ENCODE measurements around the gene ADCY10.

DNA sequence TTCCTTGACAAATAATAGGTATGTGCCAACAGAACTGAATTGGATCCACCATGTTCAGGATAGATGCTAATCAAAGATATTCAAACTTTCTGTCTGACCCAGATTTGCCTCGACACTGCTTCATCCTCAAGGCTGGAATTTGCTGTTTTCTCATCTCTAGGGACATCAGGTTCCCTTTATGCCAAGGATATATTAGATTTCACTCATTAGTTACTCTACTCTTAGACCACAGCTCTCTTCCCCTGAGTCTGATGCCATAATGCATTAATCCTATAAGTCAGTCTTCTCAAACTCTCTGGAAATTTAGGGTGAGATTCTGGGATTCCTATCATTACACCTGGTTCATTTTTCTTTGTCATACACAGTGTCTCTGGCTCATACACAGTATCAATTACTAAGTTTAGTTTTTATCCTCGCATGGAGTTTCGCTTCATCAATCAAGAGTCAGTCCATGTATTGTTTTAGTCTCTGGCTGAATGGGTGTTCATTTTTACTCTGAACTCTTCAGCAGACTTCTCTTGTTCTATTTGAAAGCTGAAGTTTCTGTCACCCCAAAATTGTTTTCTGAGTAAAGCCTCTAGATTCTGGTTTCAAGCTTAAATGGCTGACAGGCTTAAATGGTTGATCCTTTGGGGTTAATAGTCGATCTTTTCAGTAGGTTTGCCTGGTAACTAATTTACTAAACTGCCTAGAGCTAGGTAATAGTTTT, 13.3 kb upstream of the ADCY10 start:
- TF ChIP-seq POLR2A (IDR thresholded peaks at IDR 0.05) (no peak), POLR2AphosphoS5 (IDR thresholded peaks at IDR 0.05; ENCODE audit: insufficient read depth in 1 of 2, low read depth in 1 of 2) (no peak), CTCF (IDR thresholded peaks at IDR 0.05) (no peak)

Data from vagina (tissue), 2 donors.